Smooth muscle cell of trachea (primary cell): Measurements from ENCODE around the gene UGT1A6. TPM values are rescaled to one million over a fixed set of nuclear protein-coding genes. Genes with fewer than 3 reads are reported as not detected.

Experiments used
- total RNA-seq: library from RNA; depleted of rRNA; stranded (reverse); fragments of >200 nt; gene quantifications from 2 replicates; pipeline ENCODE4 v1.2.1, GENCODE V29; 2014

Gene UGT1A6
- total RNA-seq, result not detected in 2 replicates

GRCh38 chr2:233692648-233693047 is at the start of gene UGT1A6:
TSS of gene UGT1A6 (plus strand) at chr2:233692890. CDS start at chr2:233693005, 115 bp downstream.

GRCh38 chr2:233671290-233672161 is 21.2 kb upstream of the UGT1A6 start, which contains the start of gene UGT1A9:
TSS of gene UGT1A9 (plus strand) at chr2:233671898. CDS start at chr2:233671935, 37 bp downstream.

GRCh38 chr2:233681521-233682099 is 11.1 kb upstream of the UGT1A6 start, which contains the start of gene UGT1A7:
TSS of gene UGT1A7 (plus strand) at chr2:233681901. CDS start at chr2:233681938, 37 bp downstream.

GRCh38 chr2:233712611-233713261 is 20.0 kb downstream of the UGT1A6 start, which contains the start of gene UGT1A5:
TSS of gene UGT1A5 (plus strand) at chr2:233712907. CDS start at chr2:233712992, 85 bp downstream.

GRCh38 chr2:233718552-233718951 is 25.9 kb downstream of the UGT1A6 start, which contains the start of gene UGT1A4:
TSS of gene UGT1A4 (plus strand) at chr2:233718736. CDS start at chr2:233718821, 85 bp downstream.

GRCh38 chr2:233728723-233729301 is 36.1 kb downstream of the UGT1A6 start, which contains the start of gene UGT1A3:
TSS of gene UGT1A3 (plus strand) at chr2:233729042. CDS start at chr2:233729127, 85 bp downstream.

GRCh38 chr2:233760043-233760442 is 67.4 kb downstream of the UGT1A6 start, which contains the start of gene UGT1A1:
TSS of gene UGT1A1 (plus strand) at chr2:233760270. CDS start at chr2:233760288, 18 bp downstream.

GRCh38 chr2:233778030-233778429 is 85.3 kb downstream of the UGT1A6 start, which contains the start of gene MROH2A:
TSS of gene MROH2A (plus strand) at chr2:233778330. CDS start at chr2:233779359, 1,029 bp downstream.

Other genes starting within 250 kb of the UGT1A6 start
- gene USP40, start 126.1 kb upstream of the UGT1A6 start, total RNA-seq, result 31.3 and 38.5 TPM in 2 replicates
- gene UGT1A8, start 75.3 kb upstream of the UGT1A6 start, total RNA-seq, result not detected in 2 replicates
- not detected in 2 replicates for gene UGT1A10, start 56.4 kb upstream of the UGT1A6 start, total RNA-seq
- not detected in 2 replicates for gene UGT1A9, start 21.0 kb upstream of the UGT1A6 start, total RNA-seq
- not detected in 2 replicates for gene UGT1A7, start 11.0 kb upstream of the UGT1A6 start, total RNA-seq
- gene UGT1A5, start 20.0 kb downstream of the UGT1A6 start, total RNA-seq, result not detected in 2 replicates
- not detected in 2 replicates for gene UGT1A4, start 25.8 kb downstream of the UGT1A6 start, total RNA-seq
- not detected in 2 replicates for gene UGT1A3, start 36.2 kb downstream of the UGT1A6 start, total RNA-seq
- gene UGT1A1, start 67.4 kb downstream of the UGT1A6 start, total RNA-seq, result not detected in 2 replicates
- not detected in 2 replicates for gene MROH2A, start 85.4 kb downstream of the UGT1A6 start, total RNA-seq
- gene HJURP, start 161.6 kb downstream of the UGT1A6 start, total RNA-seq, result 1.5 and 21.8 TPM in 2 replicates
- gene TRPM8, start 224.5 kb downstream of the UGT1A6 start, total RNA-seq, result 0.29 and 0.50 TPM in 2 replicates